Activated CD4-positive, alpha-beta T cell treated with anti-CD3 and anti-CD28 coated beads for 36 hours (primary cell): Measurements from ENCODE around the gene ZYG11A. TPM values are rescaled to one million over a fixed set of nuclear protein-coding genes. Genes with fewer than 3 reads are reported as not detected.
A peak's percentile ranks its signal among the peaks of the same experiment; 100 is the strongest.
"Not testable (repeated sequence)": the region's sequence is repeated elsewhere in the genome, so short reads cannot be mapped to it uniquely, and the experiment has no call there.

Experiments used
- ATAC-seq: fragments of 200-7000 bp; cut with Tn5 transposase; one replicate; pipeline ENCODE4 v1.10.0; 2021; ENCODE audit warnings: mild to moderate bottlenecking, moderate library complexity
- CTCF ChIA-PET: fragments of 350-600 bp; sonication (Branson Sonifier 250); formaldehyde crosslinking; loops from one replicate; lab custom pipeline; 2021; ENCODE audit warnings: antibody characterized with exemption; lab: Charles Lee
- POLR2A ChIA-PET: fragments of 350-600 bp; sonication (Branson Sonifier 250); formaldehyde crosslinking; loops from one replicate; lab custom pipeline; 2021; ENCODE audit warnings: antibody characterized with exemption, inconsistent platforms; lab: Charles Lee
- DNase-seq: peaks from one replicate; pipeline ENCODE4 v3.0.0-alpha.2; 2020
- H3K27ac Mint-ChIP-seq: one replicate; pipeline ENCODE4 v1.8.0; 2021; ENCODE audit warnings: mixed read lengths
- H3K27me3 Mint-ChIP-seq: one replicate; pipeline ENCODE4 v1.8.0; 2021; ENCODE audit warnings: mixed read lengths
- H3K36me3 Mint-ChIP-seq: one replicate; pipeline ENCODE4 v1.8.0; 2021; ENCODE audit warnings: low read depth, mixed read lengths
- H3K4me1 Mint-ChIP-seq: one replicate; pipeline ENCODE4 v1.8.0; 2021; ENCODE audit warnings: mixed read lengths
- H3K4me3 Mint-ChIP-seq: one replicate; pipeline ENCODE4 v1.8.0; 2021; ENCODE audit warnings: mild to moderate bottlenecking, moderate library complexity, mixed read lengths
- H3K9me3 Mint-ChIP-seq: one replicate; pipeline ENCODE4 v1.8.0; 2021; ENCODE audit warnings: low read depth, mixed read lengths
- intact Hi-C, 2 experiments: fragments of 100-400 bp; cut with DNase I in 1 of 2; cut with micrococcal nuclease in 1 of 2; formaldehyde crosslinking; loops; one replicate each; pipeline versions ENCODE4 v1.14.2 to v1.15.1; 2022 to 2024; cut with DNase I, micrococcal nuclease
- total RNA-seq, 2 experiments: library from RNA; stranded (reverse); gene quantifications; one replicate each; pipeline ENCODE4 v1.2.3, GENCODE V29; 2021

The ZYG11A gene
- total RNA-seq, 2 experiments from 2014 or later, result 0.11 to 0.25 TPM

- POLR2A ChIA-PET, intact Hi-C loops: not testable (repeated sequence)
- CTCF ChIA-PET, result interaction anchor here (0.7 kb wide), 1 partner anchor 10 kb away, joined by 3 read pairs; no protein-coding TSS in a partner anchor
Observed at GRCh38 chr1:52839175-52839574, 3.4 kb upstream of the ZYG11A start.

GRCh38 chr1:52845119-52845518, 2.6 kb downstream of the ZYG11A start:
- H3K9me3 Mint-ChIP-seq, POLR2A ChIA-PET, intact Hi-C loops: not testable (repeated sequence)

More at GRCh38 chr1:52839175-52839574, 3.4 kb upstream of the ZYG11A start:
- H3K27ac Mint-ChIP-seq, DNase-seq, H3K36me3 Mint-ChIP-seq, H3K4me1 Mint-ChIP-seq, ATAC-seq, H3K9me3 Mint-ChIP-seq, H3K4me3 Mint-ChIP-seq: not testable (repeated sequence)
- H3K27me3 Mint-ChIP-seq, result peaks cover 19% of the 10 kb centered on the region

GRCh38 chr1:52848423-52848822, 5.9 kb downstream of the ZYG11A start:
- H3K4me1 Mint-ChIP-seq, result no peaks in the 10 kb centered on the region
- H3K36me3 Mint-ChIP-seq, result no peaks in the 10 kb centered on the region
- intact Hi-C loops, result no loop called here
- H3K27me3 Mint-ChIP-seq, result peaks cover 16% of the 10 kb centered on the region
- H3K27ac Mint-ChIP-seq, result no peak overlapping the region
- CTCF ChIA-PET, result no interaction called here
- H3K4me3 Mint-ChIP-seq, result no peak overlapping the region
- POLR2A ChIA-PET, result no interaction called here
- no peaks in the 10 kb centered on the region for H3K9me3 Mint-ChIP-seq
- DNase-seq, result no peak
- ATAC-seq, result no peak

More at GRCh38 chr1:52845119-52845518, 2.6 kb downstream of the ZYG11A start:
- CTCF ChIA-PET, H3K4me3 Mint-ChIP-seq, H3K4me1 Mint-ChIP-seq, H3K36me3 Mint-ChIP-seq, ATAC-seq, H3K27ac Mint-ChIP-seq, DNase-seq: not testable (repeated sequence)
- H3K27me3 Mint-ChIP-seq, result peaks cover 20% of the 10 kb centered on the region

- intact Hi-C loops, result no loop called here
- ChIA-PET POLR2A (no interaction called here), CTCF (interaction anchor here (0.5 to 0.9 kb wide), 4 partner anchors 165 to 637 kb away, joined by 3 read pairs; no protein-coding TSS in a partner anchor)
- DNase-seq, result no peak
- no peaks in the 10 kb centered on the region for H3K9me3 Mint-ChIP-seq
- no peak overlapping the region for H3K4me3 Mint-ChIP-seq
- no peaks in the 10 kb centered on the region for H3K4me1 Mint-ChIP-seq
- no peaks in the 10 kb centered on the region for H3K36me3 Mint-ChIP-seq
- ATAC-seq, result no peak
- peaks cover 5% of the 10 kb centered on the region for H3K27me3 Mint-ChIP-seq
- H3K27ac Mint-ChIP-seq, result no peak overlapping the region
Observed at GRCh38 chr1:52850951-52851350, 8.4 kb downstream of the ZYG11A start.

GRCh38 chr1:52852854-52853253, 10.3 kb downstream of the ZYG11A start:
- intact Hi-C loops, result no loop called here
- DNase-seq (no peak), ATAC-seq (no peak)
- no peak overlapping the region for H3K27ac Mint-ChIP-seq
- H3K4me1 Mint-ChIP-seq, result no peaks in the 10 kb centered on the region
- CTCF ChIA-PET, result interaction anchor here (0.6 kb wide), 1 partner anchor 309 kb away, joined by 3 read pairs; no protein-coding TSS in a partner anchor
- no peak overlapping the region for H3K4me3 Mint-ChIP-seq
- POLR2A ChIA-PET, result no interaction called here
- H3K36me3 Mint-ChIP-seq, result no peaks in the 10 kb centered on the region
- H3K9me3 Mint-ChIP-seq, result no peaks in the 10 kb centered on the region
- H3K27me3 Mint-ChIP-seq, result peaks cover 5% of the 10 kb centered on the region

- ChIA-PET POLR2A (no interaction called here), CTCF (no interaction called here)
- no peaks in the 10 kb centered on the region for H3K4me1 Mint-ChIP-seq
- H3K36me3 Mint-ChIP-seq, result no peaks in the 10 kb centered on the region
- H3K27ac Mint-ChIP-seq, result no peak overlapping the region
- no peak for DNase-seq
- H3K4me3 Mint-ChIP-seq, result no peak overlapping the region
- intact Hi-C loops, result no loop called here
- peaks cover 2% of the 10 kb centered on the region for H3K27me3 Mint-ChIP-seq
- no peak for ATAC-seq
- no peaks in the 10 kb centered on the region for H3K9me3 Mint-ChIP-seq
Observed at GRCh38 chr1:52855584-52855983, 13.0 kb downstream of the ZYG11A start.

GRCh38 chr1:52856026-52856425, 13.5 kb downstream of the ZYG11A start:
- Mint-ChIP-seq H3K4me1 (no peaks in the 10 kb centered on the region), H3K36me3 (no peaks in the 10 kb centered on the region), H3K27me3 (no peaks in the 10 kb centered on the region), H3K27ac (no peak overlapping the region), H3K4me3 (no peak overlapping the region), H3K9me3 (no peaks in the 10 kb centered on the region)
- ChIA-PET POLR2A (no interaction called here), CTCF (no interaction called here)
- no peak for DNase-seq
- no peak for ATAC-seq
- intact Hi-C loops, result no loop called here

GRCh38 chr1:52857443-52857842, 14.9 kb downstream of the ZYG11A start:
- ATAC-seq (no peak), DNase-seq (no peak)
- ChIA-PET POLR2A (interaction anchor here (0.5 kb wide), 1 partner anchor 10 kb away, joined by 5 read pairs; no protein-coding TSS in a partner anchor), CTCF (interaction anchor here (1.2 to 1.4 kb wide), 2 partner anchors 8 to 41 kb away, joined by 3 read pairs; no protein-coding TSS in a partner anchor)
- no peaks in the 10 kb centered on the region for H3K27me3 Mint-ChIP-seq
- H3K4me3 Mint-ChIP-seq, result no peak overlapping the region
- no peaks in the 10 kb centered on the region for H3K9me3 Mint-ChIP-seq
- no peaks in the 10 kb centered on the region for H3K4me1 Mint-ChIP-seq
- no peaks in the 10 kb centered on the region for H3K36me3 Mint-ChIP-seq
- no peak overlapping the region for H3K27ac Mint-ChIP-seq
- intact Hi-C loops, result no loop called here

GRCh38 chr1:52862666-52863458, 20.3 kb downstream of the ZYG11A start:
- no peak overlapping the region for H3K27ac Mint-ChIP-seq
- ATAC-seq (no peak), DNase-seq (no peak)
- H3K9me3 Mint-ChIP-seq, result no peaks in the 10 kb centered on the region
- H3K4me3 Mint-ChIP-seq, result no peak overlapping the region
- intact Hi-C loops, result no loop called here
- no peaks in the 10 kb centered on the region for H3K36me3 Mint-ChIP-seq
- H3K27me3 Mint-ChIP-seq, result peaks cover 5% of the 10 kb centered on the region
- POLR2A ChIA-PET, result no interaction called here
- CTCF ChIA-PET, result interaction anchor here (0.6 kb wide), 1 partner anchor 42 kb away, joined by 4 read pairs; no protein-coding TSS in a partner anchor
- H3K4me1 Mint-ChIP-seq, result peaks cover 5% of the 10 kb centered on the region

GRCh38 chr1:52867087-52867863, 24.7 kb downstream of the ZYG11A start:
- ATAC-seq (peak; percentile 96), DNase-seq (no peak)
- no peak overlapping the region for H3K27ac Mint-ChIP-seq
- POLR2A ChIA-PET, result interaction anchor here (0.7 kb wide), 1 partner anchor 10 kb away, joined by 5 read pairs; no protein-coding TSS in a partner anchor
- H3K4me3 Mint-ChIP-seq, result no peak overlapping the region
- H3K4me1 Mint-ChIP-seq, result peaks cover 5% of the 10 kb centered on the region
- no peaks in the 10 kb centered on the region for H3K36me3 Mint-ChIP-seq
- peaks cover 5% of the 10 kb centered on the region for H3K27me3 Mint-ChIP-seq
- CTCF ChIA-PET, result interaction anchor here (0.6 to 1.1 kb wide), 5 partner anchors 19 to 317 kb away, joined by 3 to 5 read pairs (median 3); no protein-coding TSS in a partner anchor
- no peaks in the 10 kb centered on the region for H3K9me3 Mint-ChIP-seq
- intact Hi-C loops, result no loop called here

GRCh38 chr1:52869727-52870126, 27.2 kb downstream of the ZYG11A start:
- POLR2A ChIA-PET, ATAC-seq, H3K27me3 Mint-ChIP-seq, CTCF ChIA-PET, H3K9me3 Mint-ChIP-seq, DNase-seq, H3K4me1 Mint-ChIP-seq, intact Hi-C loops, H3K27ac Mint-ChIP-seq, H3K4me3 Mint-ChIP-seq, H3K36me3 Mint-ChIP-seq: not testable (repeated sequence)
